Adrenal gland (tissue), 5 donors: ENCODE measurements around the gene DLG2.

Source experiments
- POLR2A ChIP-seq, 2 donors: fragments of 450-650 bp; IDR thresholded peaks; one replicate each; pipeline ENCODE4 v1.6.1; 2017; ENCODE audit warnings: antibody characterized with exemption in 2 of 2, mild to moderate bottlenecking in 2 of 2, moderate library complexity in 1 of 2
- TF ChIP-seq, protein P1 (sequence below), 6 experiments: fragments of 450-650 bp in 4 of 6; fragments of 200-600 bp in 2 of 6; sonication (generic) in 1 of 6; IDR thresholded peaks; 1 replicate in 5 of 6; 2 replicates in 1 of 6; pipeline versions ENCODE4 v1.5.1 to v1.8.0; 2016 to 2021; ENCODE audit warnings: antibody characterized with exemption in 6 of 6, mild to moderate bottlenecking in 2 of 6, moderate library complexity in 1 of 6
- donor health status: DM: no; HTN: no; CAD: no.

DNA sequence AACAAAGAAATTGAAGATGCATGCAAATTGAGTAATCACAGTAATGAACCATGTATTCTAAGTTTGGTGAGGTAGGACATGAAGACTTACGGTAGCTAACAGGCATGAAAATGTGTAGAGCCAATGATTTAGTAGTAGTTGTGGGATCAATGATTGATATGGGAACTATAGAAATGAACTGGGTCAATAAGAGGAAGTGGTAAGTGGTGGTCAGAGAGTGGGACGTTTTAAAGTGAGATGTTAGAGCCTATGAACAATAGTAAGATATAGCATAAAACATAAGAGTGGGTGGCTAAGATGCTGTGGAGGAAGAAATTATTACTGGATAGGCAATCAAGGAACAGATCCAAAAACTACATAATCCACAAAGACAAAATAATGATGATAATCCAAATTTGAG is 45.0 kb downstream of the DLG2 start:
- no peak for TF ChIP-seq POLR2A (IDR thresholded peaks at IDR 0.05)
- TF ChIP-seq, protein P1, sequence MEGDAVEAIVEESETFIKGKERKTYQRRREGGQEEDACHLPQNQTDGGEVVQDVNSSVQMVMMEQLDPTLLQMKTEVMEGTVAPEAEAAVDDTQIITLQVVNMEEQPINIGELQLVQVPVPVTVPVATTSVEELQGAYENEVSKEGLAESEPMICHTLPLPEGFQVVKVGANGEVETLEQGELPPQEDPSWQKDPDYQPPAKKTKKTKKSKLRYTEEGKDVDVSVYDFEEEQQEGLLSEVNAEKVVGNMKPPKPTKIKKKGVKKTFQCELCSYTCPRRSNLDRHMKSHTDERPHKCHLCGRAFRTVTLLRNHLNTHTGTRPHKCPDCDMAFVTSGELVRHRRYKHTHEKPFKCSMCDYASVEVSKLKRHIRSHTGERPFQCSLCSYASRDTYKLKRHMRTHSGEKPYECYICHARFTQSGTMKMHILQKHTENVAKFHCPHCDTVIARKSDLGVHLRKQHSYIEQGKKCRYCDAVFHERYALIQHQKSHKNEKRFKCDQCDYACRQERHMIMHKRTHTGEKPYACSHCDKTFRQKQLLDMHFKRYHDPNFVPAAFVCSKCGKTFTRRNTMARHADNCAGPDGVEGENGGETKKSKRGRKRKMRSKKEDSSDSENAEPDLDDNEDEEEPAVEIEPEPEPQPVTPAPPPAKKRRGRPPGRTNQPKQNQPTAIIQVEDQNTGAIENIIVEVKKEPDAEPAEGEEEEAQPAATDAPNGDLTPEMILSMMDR (IDR thresholded peaks at IDR 0.05) = no peak
